Activated naive CD8-positive, alpha-beta T cell (primary cell): ENCODE data around the gene KIF19.
"Not testable (repeated sequence)": the region's sequence is repeated elsewhere in the genome, so short reads cannot be mapped to it uniquely, and the experiment has no call there.

Experiments used
- H3K27ac Mint-ChIP-seq: one replicate; pipeline ENCODE4 v1.8.0; 2021; ENCODE audit warnings: mixed read lengths
- H3K27me3 Mint-ChIP-seq: one replicate; pipeline ENCODE4 v1.8.0; 2021; ENCODE audit warnings: mixed read lengths
- H3K36me3 Mint-ChIP-seq: one replicate; pipeline ENCODE4 v1.8.0; 2021; ENCODE audit warnings: mixed read lengths
- H3K4me1 Mint-ChIP-seq: one replicate; pipeline ENCODE4 v1.8.0; 2021; ENCODE audit warnings: low read depth, mixed read lengths
- H3K4me3 Mint-ChIP-seq: one replicate; pipeline ENCODE4 v1.8.0; 2021; ENCODE audit warnings: mild to moderate bottlenecking, mixed read lengths
- H3K9me3 Mint-ChIP-seq: one replicate; pipeline ENCODE4 v1.8.0; 2021; ENCODE audit warnings: low read depth, mixed read lengths

The KIF19 gene

GRCh38 chr17:74391771-74392170, 65.7 kb downstream of the KIF19 start:
- Mint-ChIP-seq H3K9me3 (no peaks in the 10 kb centered on the region), H3K36me3 (no peaks in the 10 kb centered on the region), H3K27me3 (no peaks in the 10 kb centered on the region), H3K4me1 (no peaks in the 10 kb centered on the region), H3K4me3 (no peak overlapping the region), H3K27ac (no peak overlapping the region)

GRCh38 chr17:74392848-74393247, 66.8 kb downstream of the KIF19 start:
- no peaks in the 10 kb centered on the region for H3K36me3 Mint-ChIP-seq
- no peaks in the 10 kb centered on the region for H3K4me1 Mint-ChIP-seq
- no peaks in the 10 kb centered on the region for H3K9me3 Mint-ChIP-seq
- H3K4me3 Mint-ChIP-seq = no peak overlapping the region
- no peak overlapping the region for H3K27ac Mint-ChIP-seq
- no peaks in the 10 kb centered on the region for H3K27me3 Mint-ChIP-seq

GRCh38 chr17:74393346-74393942, 67.4 kb downstream of the KIF19 start:
- Mint-ChIP-seq H3K9me3 (no peaks in the 10 kb centered on the region), H3K4me3 (no peak overlapping the region), H3K36me3 (no peaks in the 10 kb centered on the region), H3K27me3 (no peaks in the 10 kb centered on the region), H3K27ac (no peak overlapping the region), H3K4me1 (no peaks in the 10 kb centered on the region)

- Mint-ChIP-seq H3K27ac (no peak overlapping the region), H3K36me3 (no peaks in the 10 kb centered on the region), H3K4me3 (no peak overlapping the region), H3K9me3 (no peaks in the 10 kb centered on the region), H3K4me1 (no peaks in the 10 kb centered on the region), H3K27me3 (no peaks in the 10 kb centered on the region)
Measured at GRCh38 chr17:74394275-74394950, 68.4 kb downstream of the KIF19 start.

- Mint-ChIP-seq H3K27me3 (no peaks in the 10 kb centered on the region), H3K27ac (no peak overlapping the region), H3K4me1 (no peaks in the 10 kb centered on the region), H3K4me3 (no peak overlapping the region), H3K9me3 (no peaks in the 10 kb centered on the region), H3K36me3 (no peaks in the 10 kb centered on the region)
Measured at GRCh38 chr17:74394977-74395376, 69.0 kb downstream of the KIF19 start.

GRCh38 chr17:74396567-74396966, 70.5 kb downstream of the KIF19 start:
- Mint-ChIP-seq H3K9me3 (no peaks in the 10 kb centered on the region), H3K4me3 (no peak overlapping the region), H3K27ac (no peak overlapping the region), H3K27me3 (no peaks in the 10 kb centered on the region), H3K36me3 (no peaks in the 10 kb centered on the region), H3K4me1 (no peaks in the 10 kb centered on the region)

GRCh38 chr17:74402048-74402447, 76.0 kb downstream of the KIF19 start:
- H3K4me3 Mint-ChIP-seq = no peak overlapping the region
- no peaks in the 10 kb centered on the region for H3K27me3 Mint-ChIP-seq
- H3K9me3 Mint-ChIP-seq = no peaks in the 10 kb centered on the region
- H3K4me1 Mint-ChIP-seq = no peaks in the 10 kb centered on the region
- no peaks in the 10 kb centered on the region for H3K36me3 Mint-ChIP-seq
- no peak overlapping the region for H3K27ac Mint-ChIP-seq

- Mint-ChIP-seq H3K4me3 (no peak overlapping the region), H3K36me3 (no peaks in the 10 kb centered on the region), H3K9me3 (no peaks in the 10 kb centered on the region), H3K27ac (no peak overlapping the region), H3K4me1 (no peaks in the 10 kb centered on the region), H3K27me3 (no peaks in the 10 kb centered on the region)
Measured at GRCh38 chr17:74403512-74404137, 77.6 kb downstream of the KIF19 start.

- no peaks in the 10 kb centered on the region for H3K4me1 Mint-ChIP-seq
- no peaks in the 10 kb centered on the region for H3K27me3 Mint-ChIP-seq
- H3K36me3 Mint-ChIP-seq = no peaks in the 10 kb centered on the region
- H3K27ac Mint-ChIP-seq = no peak overlapping the region
- H3K9me3 Mint-ChIP-seq = no peaks in the 10 kb centered on the region
- H3K4me3 Mint-ChIP-seq = no peak overlapping the region
Measured at GRCh38 chr17:74404218-74404617, 78.2 kb downstream of the KIF19 start.

- no peaks in the 10 kb centered on the region for H3K27me3 Mint-ChIP-seq
- no peaks in the 10 kb centered on the region for H3K36me3 Mint-ChIP-seq
- H3K4me3 Mint-ChIP-seq = no peak overlapping the region
- no peaks in the 10 kb centered on the region for H3K9me3 Mint-ChIP-seq
- H3K4me1 Mint-ChIP-seq = no peaks in the 10 kb centered on the region
- no peak overlapping the region for H3K27ac Mint-ChIP-seq
Measured at GRCh38 chr17:74404789-74405188, 78.8 kb downstream of the KIF19 start.

- not testable (repeated sequence) for H3K36me3 Mint-ChIP-seq, H3K27ac Mint-ChIP-seq
Measured at GRCh38 chr17:74405311-74405710, 79.3 kb downstream of the KIF19 start.

More at GRCh38 chr17:74405311-74405710, 79.3 kb downstream of the KIF19 start:
- H3K4me1 Mint-ChIP-seq, H3K27me3 Mint-ChIP-seq, H3K4me3 Mint-ChIP-seq, H3K9me3 Mint-ChIP-seq: not testable (repeated sequence)
